ENCODE measurements around the gene SMYD3.

DNA sequence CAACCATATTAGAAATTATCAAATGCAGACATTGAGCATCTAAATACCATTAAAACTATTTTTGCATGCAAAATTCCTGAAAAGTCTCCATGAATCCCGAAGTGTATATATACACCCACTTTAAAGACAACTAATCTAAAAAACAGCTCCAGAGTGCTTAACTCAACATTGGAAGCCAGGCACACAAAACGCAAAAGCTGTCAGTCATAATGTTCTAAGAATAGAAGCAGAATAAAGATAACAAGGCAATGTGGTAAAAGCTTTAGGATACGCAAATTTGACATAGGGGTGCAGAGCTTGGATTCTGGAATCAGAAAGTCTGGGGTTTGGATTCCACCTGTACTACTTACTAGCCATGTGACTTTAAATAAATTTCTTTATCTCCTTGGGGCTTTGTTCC, 62.5 kb downstream of the SMYD3 start:
- TF ChIP-seq, protein P1, sequence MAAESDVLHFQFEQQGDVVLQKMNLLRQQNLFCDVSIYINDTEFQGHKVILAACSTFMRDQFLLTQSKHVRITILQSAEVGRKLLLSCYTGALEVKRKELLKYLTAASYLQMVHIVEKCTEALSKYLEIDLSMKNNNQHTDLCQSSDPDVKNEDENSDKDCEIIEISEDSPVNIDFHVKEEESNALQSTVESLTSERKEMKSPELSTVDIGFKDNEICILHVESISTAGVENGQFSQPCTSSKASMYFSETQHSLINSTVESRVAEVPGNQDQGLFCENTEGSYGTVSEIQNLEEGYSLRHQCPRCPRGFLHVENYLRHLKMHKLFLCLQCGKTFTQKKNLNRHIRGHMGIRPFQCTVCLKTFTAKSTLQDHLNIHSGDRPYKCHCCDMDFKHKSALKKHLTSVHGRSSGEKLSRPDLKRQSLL (tag by site-specific recombination; IDR thresholded peaks at IDR 0.05), result no peak
- no peak for TF ChIP-seq ZNF157 (tag by site-specific recombination; IDR thresholded peaks at IDR 0.05)
